GM18873 (cell line): ENCODE measurements around the gene FOXC1.

Experiments
- ATAC-seq: cut with Tn5 transposase; IDR thresholded peaks from one replicate; pipeline ENCODE4 v1.9.1; 2021; ENCODE audit warnings: mild to moderate bottlenecking, moderate library complexity, moderate number of reproducible peaks; ENCODE audit not compliant: unreplicated experiment, low FRiP score

FOXC1 gene

GRCh38 chr6:1584146-1584545 is 25.6 kb upstream of the FOXC1 start:
- no peak for ATAC-seq

GRCh38 chr6:1584996-1585668 is 24.6 kb upstream of the FOXC1 start:
- ATAC-seq = no peak

- ATAC-seq = no peak
These were observed 24.1 kb upstream of the FOXC1 start for GRCh38 chr6:1585669-1586049.

GRCh38 chr6:1586256-1586655 is 23.5 kb upstream of the FOXC1 start:
- no peak for ATAC-seq

GRCh38 chr6:1586861-1587450 is 22.8 kb upstream of the FOXC1 start:
- no peak for ATAC-seq

GRCh38 chr6:1587546-1587945 is 22.2 kb upstream of the FOXC1 start:
- ATAC-seq = no peak

- no peak for ATAC-seq
These were observed 21.7 kb upstream of the FOXC1 start for GRCh38 chr6:1587977-1588376.

GRCh38 chr6:1589208-1589607 is 20.5 kb upstream of the FOXC1 start:
- no peak for ATAC-seq

GRCh38 chr6:1590580-1590979 is 19.1 kb upstream of the FOXC1 start:
- ATAC-seq = no peak

GRCh38 chr6:1591243-1591642 is 18.5 kb upstream of the FOXC1 start:
- no peak for ATAC-seq

- ATAC-seq = no peak
These were observed 17.8 kb upstream of the FOXC1 start for GRCh38 chr6:1591926-1592325.

GRCh38 chr6:1592852-1593251 is 16.9 kb upstream of the FOXC1 start:
- no peak for ATAC-seq

- ATAC-seq = no peak
These were observed 16.3 kb upstream of the FOXC1 start for GRCh38 chr6:1593286-1593957.

- no peak for ATAC-seq
These were observed 15.8 kb upstream of the FOXC1 start for GRCh38 chr6:1593958-1594314.

GRCh38 chr6:1594445-1595200 is 15.1 kb upstream of the FOXC1 start:
- no peak for ATAC-seq

- ATAC-seq = no peak
These were observed 14.2 kb upstream of the FOXC1 start for GRCh38 chr6:1595271-1596087.

GRCh38 chr6:1596088-1596852 is 13.4 kb upstream of the FOXC1 start:
- ATAC-seq = no peak

GRCh38 chr6:1597121-1597744 is 12.5 kb upstream of the FOXC1 start:
- ATAC-seq = no peak

- ATAC-seq = no peak
These were observed 11.8 kb upstream of the FOXC1 start for GRCh38 chr6:1597924-1598323.
